Transverse colon (tissue), 4 donors: ENCODE results near the gene CAVIN2. TPM values are rescaled to one million over a fixed set of nuclear protein-coding genes. Genes with fewer than 3 reads are reported as not detected.

Source experiments
- DNase-seq: peaks from one replicate; pipeline ENCODE4 v3.0.0-alpha.2; 2019
- H3K27ac ChIP-seq, 4 donors: fragments of 200-600 bp; sonication (generic); 2 replicates each; pipeline ENCODE4 v1.5.1; 2016 to 2018; ENCODE audit warnings: inconsistent platforms in 4 of 4
- H3K27me3 ChIP-seq: fragments of 200-600 bp; sonication (generic); 2 replicates; pipeline ENCODE4 v1.5.1; 2017; ENCODE audit warnings: inconsistent platforms
- H3K36me3 ChIP-seq, 4 donors: fragments of 200-600 bp; sonication (generic); 2 replicates each; pipeline ENCODE4 v1.5.1; 2017 to 2019; ENCODE audit warnings: inconsistent platforms in 4 of 4
- H3K4me1 ChIP-seq, 4 donors: fragments of 200-600 bp; sonication (generic); 2 replicates each; pipeline ENCODE4 v1.5.1; 2017 to 2020; ENCODE audit warnings: inconsistent platforms in 4 of 4
- H3K4me3 ChIP-seq, 4 donors: fragments of 200-600 bp; sonication (generic); 1 replicate in 1 of 4; 2 replicates in 3 of 4; pipeline versions ENCODE4 v1.5.1 to v1.6.1; 2017 to 2019; ENCODE audit warnings: inconsistent platforms in 4 of 4
- H3K9me3 ChIP-seq, 2 donors: fragments of 200-600 bp; sonication (generic); 2 replicates each; pipeline ENCODE4 v1.5.1; 2017 to 2019; ENCODE audit warnings: inconsistent platforms in 2 of 2
- EP300 ChIP-seq: sonication (generic); formaldehyde crosslinking; IDR thresholded peaks from one replicate; pipeline ENCODE4 v1.6.1; 2017; ENCODE audit warnings: antibody characterized with exemption, low read depth
- POLR2A ChIP-seq: fragments of 450-650 bp; IDR thresholded peaks from one replicate; pipeline ENCODE4 v1.6.1; 2016; ENCODE audit warnings: antibody characterized with exemption, mild to moderate bottlenecking, moderate library complexity
- POLR2AphosphoS5 ChIP-seq, 3 donors: sonication (generic); formaldehyde crosslinking; IDR thresholded peaks; one replicate each; pipeline ENCODE4 v1.6.1; 2016; ENCODE audit warnings: antibody characterized with exemption in 3 of 3
- WGBS, 2 donors: methylation state at CpG; one replicate each; pipeline ENCODE4 v1.1.5; 2018; ENCODE audit warnings: low coverage in 1 of 2; 5-methylcytosine and 5-hydroxymethylcytosine counted together
- in situ Hi-C, 4 donors: fragments of 200-750 bp; cut with MboI; loops; one replicate each; pipeline versions ENCODE4 v1.15.0 to v1.15.1; 2017; ENCODE audit warnings: low sequenced_read_pairs in 3 of 4, low pct_ligation_motif_present in 1 of 4, low pct_unique_long_range_greater_than_20kb in 1 of 4
- intact Hi-C: fragments of 100-400 bp; cut with DNase I; formaldehyde crosslinking; loops from one replicate; pipeline ENCODE4 v1.15.1; 2023; ENCODE audit warnings: low total_unique reads
- total RNA-seq, 4 donors: library from RNA; depleted of rRNA; stranded (reverse); fragments of >200 nt; gene quantifications; one replicate each; pipeline ENCODE4 v1.1.0, GENCODE V29; 2016
- TF ChIP-seq, protein P1 (sequence below), 5 experiments: fragments of 200-600 bp in 3 of 5; fragments of 450-650 bp in 2 of 5; sonication (generic) in 3 of 5; IDR thresholded peaks; 1 replicate in 2 of 5; 2 replicates in 3 of 5; pipeline ENCODE4 v1.5.1; 2016 to 2017; ENCODE audit warnings: antibody characterized with exemption in 5 of 5, inconsistent platforms in 3 of 5, mild to moderate bottlenecking in 2 of 5, moderate library complexity in 1 of 5

The CAVIN2 gene
- total RNA-seq, 4 donors from 2014 or later, result 21.3 to 59.3 (median 25.0) TPM

DNA sequence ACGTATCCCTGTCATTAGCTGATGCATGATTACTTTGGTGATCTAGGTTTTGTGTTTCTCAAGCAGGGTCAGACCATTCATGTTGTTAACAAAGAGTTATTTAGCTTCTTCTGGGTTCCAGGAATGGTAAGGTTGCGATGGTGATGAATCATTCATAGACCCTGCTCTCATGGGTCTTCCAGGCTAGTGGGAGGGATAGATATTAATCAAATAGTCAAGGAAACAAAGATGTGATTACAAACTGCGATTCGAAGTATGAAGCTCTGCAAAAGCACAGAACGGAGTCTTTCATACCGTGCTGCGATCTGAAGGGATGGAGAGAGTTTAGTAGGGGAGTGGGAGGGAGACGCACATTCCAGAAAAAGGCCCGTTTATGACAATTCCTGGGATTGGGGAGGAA is 42.1 kb downstream of the CAVIN2 start:
- Histone ChIP-seq H3K9me3 (no peaks in the 10 kb centered on the region), H3K27me3 (no peaks in the 10 kb centered on the region), H3K36me3 (no peaks in the 10 kb centered on the region), H3K27ac (no peak overlapping the region), H3K4me1 (no peaks in the 10 kb centered on the region), H3K4me3 (no peak overlapping the region)
- no peak for TF ChIP-seq EP300
- no peak for TF ChIP-seq POLR2A
- no peak for TF ChIP-seq POLR2AphosphoS5 (IDR thresholded peaks at IDR 0.05)
- TF ChIP-seq, protein P1, sequence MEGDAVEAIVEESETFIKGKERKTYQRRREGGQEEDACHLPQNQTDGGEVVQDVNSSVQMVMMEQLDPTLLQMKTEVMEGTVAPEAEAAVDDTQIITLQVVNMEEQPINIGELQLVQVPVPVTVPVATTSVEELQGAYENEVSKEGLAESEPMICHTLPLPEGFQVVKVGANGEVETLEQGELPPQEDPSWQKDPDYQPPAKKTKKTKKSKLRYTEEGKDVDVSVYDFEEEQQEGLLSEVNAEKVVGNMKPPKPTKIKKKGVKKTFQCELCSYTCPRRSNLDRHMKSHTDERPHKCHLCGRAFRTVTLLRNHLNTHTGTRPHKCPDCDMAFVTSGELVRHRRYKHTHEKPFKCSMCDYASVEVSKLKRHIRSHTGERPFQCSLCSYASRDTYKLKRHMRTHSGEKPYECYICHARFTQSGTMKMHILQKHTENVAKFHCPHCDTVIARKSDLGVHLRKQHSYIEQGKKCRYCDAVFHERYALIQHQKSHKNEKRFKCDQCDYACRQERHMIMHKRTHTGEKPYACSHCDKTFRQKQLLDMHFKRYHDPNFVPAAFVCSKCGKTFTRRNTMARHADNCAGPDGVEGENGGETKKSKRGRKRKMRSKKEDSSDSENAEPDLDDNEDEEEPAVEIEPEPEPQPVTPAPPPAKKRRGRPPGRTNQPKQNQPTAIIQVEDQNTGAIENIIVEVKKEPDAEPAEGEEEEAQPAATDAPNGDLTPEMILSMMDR (IDR thresholded peaks at IDR 0.05), result no peak
- intact Hi-C loops (loop anchor here (5.0 kb wide), 1 partner anchor 247 kb away; no protein-coding TSS in a partner anchor), in situ Hi-C loops (no loop called here)
- DNase-seq, result no peak
- WGBS, 2 donors, result 84 to 95% methylated on average over 9 of the region's 9 CpGs

DNA sequence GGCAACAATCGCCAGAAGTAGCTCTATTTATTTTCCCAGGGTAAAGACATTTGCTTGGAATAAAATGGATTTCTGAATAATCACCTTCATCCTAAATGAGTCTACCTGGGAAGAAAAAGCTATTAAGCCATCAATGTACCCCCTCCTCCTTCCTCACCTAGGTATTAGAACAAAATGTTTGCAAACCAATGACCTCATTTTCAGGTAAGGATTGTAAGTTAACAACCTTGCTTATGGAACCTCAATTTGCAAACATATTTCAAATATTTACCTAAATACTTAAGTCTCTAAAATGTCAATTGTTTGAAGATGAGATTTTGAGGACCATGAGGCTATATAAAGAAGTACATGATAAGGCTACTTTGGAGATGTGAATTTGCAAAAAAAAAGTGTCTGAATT is 43.9 kb downstream of the CAVIN2 start:
- Histone ChIP-seq H3K4me1 (no peaks in the 10 kb centered on the region), H3K9me3 (no peaks in the 10 kb centered on the region), H3K27ac (no peak overlapping the region), H3K27me3 (no peaks in the 10 kb centered on the region), H3K4me3 (no peak overlapping the region), H3K36me3 (no peaks in the 10 kb centered on the region)
- 63 to 73% methylated on average over 1 of the region's 1 CpG for WGBS, 2 donors
- intact Hi-C loops, result no loop called here
- no peak for DNase-seq
- TF ChIP-seq EP300 (no peak), POLR2AphosphoS5 (IDR thresholded peaks at IDR 0.05) (no peak), POLR2A (no peak)
- TF ChIP-seq, protein P1 (IDR thresholded peaks at IDR 0.05), result no peak
- in situ Hi-C loops, result no loop called here

DNA sequence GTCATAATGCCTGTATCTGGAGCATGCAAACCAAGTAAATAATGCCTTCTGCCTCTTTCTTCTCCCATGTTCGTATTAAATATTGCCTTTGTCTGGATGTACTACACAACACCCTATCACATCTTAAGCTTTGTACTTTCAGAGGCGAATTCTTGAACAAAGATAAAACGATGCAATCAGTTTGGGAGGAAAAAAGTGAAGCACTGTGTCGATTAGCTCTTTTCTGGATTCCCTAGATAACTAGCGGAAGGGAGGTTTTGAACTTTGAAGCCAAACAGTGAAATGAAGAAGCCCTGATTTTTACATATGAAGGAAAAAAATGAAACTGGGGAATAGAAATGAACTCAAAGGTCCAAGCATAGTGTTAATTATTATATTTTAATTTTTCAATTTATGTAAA is 44.7 kb downstream of the CAVIN2 start:
- Histone ChIP-seq H3K27ac (no peak overlapping the region), H3K27me3 (no peaks in the 10 kb centered on the region), H3K36me3 (no peaks in the 10 kb centered on the region), H3K4me3 (no peak overlapping the region), H3K9me3 (no peaks in the 10 kb centered on the region), H3K4me1 (no peaks in the 10 kb centered on the region)
- in situ Hi-C loops (no loop called here), intact Hi-C loops (no loop called here)
- TF ChIP-seq, protein P1 (IDR thresholded peaks at IDR 0.05), result no peak
- no peak for TF ChIP-seq POLR2A
- TF ChIP-seq EP300, result no peak
- no peak for TF ChIP-seq POLR2AphosphoS5 (IDR thresholded peaks at IDR 0.05)
- no peak for DNase-seq
- WGBS, 2 donors, result 56 to 72% methylated on average over 5 of the region's 5 CpGs

DNA sequence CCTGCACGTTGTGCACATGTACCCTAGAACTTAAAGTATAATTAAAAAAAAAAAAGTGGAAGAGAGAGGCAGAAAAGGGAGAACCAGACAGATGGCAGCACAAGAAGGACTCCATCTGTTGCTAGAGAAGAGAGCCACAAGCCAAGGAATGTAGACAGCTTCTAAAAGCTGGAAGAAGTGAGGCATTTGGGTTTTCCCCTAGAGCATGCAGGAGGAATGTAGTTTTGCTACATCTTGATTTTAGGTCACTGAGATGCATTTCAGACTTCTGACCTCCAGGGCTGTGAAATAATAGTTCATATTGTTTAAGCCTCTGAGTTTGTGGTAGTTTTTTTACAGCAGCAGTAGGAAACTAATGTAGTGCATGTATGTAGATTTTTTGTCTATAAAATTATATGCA is 46.0 kb downstream of the CAVIN2 start:
- Histone ChIP-seq H3K27me3 (no peaks in the 10 kb centered on the region), H3K36me3 (no peaks in the 10 kb centered on the region), H3K4me1 (no peaks in the 10 kb centered on the region), H3K27ac (no peak overlapping the region), H3K4me3 (no peak overlapping the region), H3K9me3 (no peaks in the 10 kb centered on the region)
- TF ChIP-seq POLR2A (no peak), EP300 (no peak), POLR2AphosphoS5 (IDR thresholded peaks at IDR 0.05) (no peak)
- TF ChIP-seq, protein P1 (IDR thresholded peaks at IDR 0.05), result no peak
- in situ Hi-C loops (no loop called here), intact Hi-C loops (no loop called here)
- no peak for DNase-seq
- 78 to 100% methylated on average over 1 of the region's 1 CpG for WGBS, 2 donors
